ENCODE data around the gene CEP95. TPM values are rescaled to one million over a fixed set of nuclear protein-coding genes. Genes with fewer than 3 reads are reported as not detected.
"Not testable (repeated sequence)": the region's sequence is repeated elsewhere in the genome, so short reads cannot be mapped to it uniquely, and the experiment has no call there.

Gene CEP95
- total RNA-seq, 1 donor from 2014 or later: 23.1 TPM

GRCh38 chr17:64574646-64575045 is 67.9 kb downstream of the CEP95 start:
- DNase-seq: no peak

GRCh38 chr17:64575431-64575830 is 68.7 kb downstream of the CEP95 start:
- DNase-seq: no peak

GRCh38 chr17:64577025-64577424 is 70.2 kb downstream of the CEP95 start:
- not testable (repeated sequence) for DNase-seq

GRCh38 chr17:64579917-64580316 is 73.1 kb downstream of the CEP95 start:
- DNase-seq: no peak

- DNase-seq: no peak
Measured at GRCh38 chr17:64580384-64581315, 73.9 kb downstream of the CEP95 start.

- DNase-seq: no peak
Measured at GRCh38 chr17:64583038-64583437, 76.3 kb downstream of the CEP95 start.

GRCh38 chr17:64585146-64585545 is 78.4 kb downstream of the CEP95 start:
- DNase-seq: no peak

Other genes with a start within 250 kb of the CEP95 start
- 34.9 and 47.8 TPM in 2 replicates for gene TEX2, start 243.7 kb upstream of the CEP95 start, total RNA-seq
- gene PECAM1, start 116.1 kb upstream of the CEP95 start, total RNA-seq: 959 and 1,308 TPM in 2 replicates
- 2.7 and 3.2 TPM in 2 replicates for gene MILR1, start 57.9 kb upstream of the CEP95 start, total RNA-seq
- gene POLG2, start 9.9 kb upstream of the CEP95 start, total RNA-seq: 5.9 and 8.7 TPM in 2 replicates
- gene DDX5, start 688 bp upstream of the CEP95 start, total RNA-seq: 520 and 574 TPM in 2 replicates
- 124 and 150 TPM in 2 replicates for gene SMURF2, start 155.3 kb downstream of the CEP95 start, total RNA-seq

Measured in dermis blood vessel endothelial cell (primary cell).